ENCODE results near the gene CDCA3.

Gene CDCA3

GRCh38 chr12:6819106-6820030, 31.7 kb downstream of the CDCA3 start:
- H3K27ac Mint-ChIP-seq = no peak overlapping the region
- no peaks in the 10 kb centered on the region for H3K9me3 Mint-ChIP-seq
- no peak overlapping the region for H3K4me3 Mint-ChIP-seq
- DNase-seq (ENCODE audit: low spot score) = no peak
- peaks cover 12% of the 10 kb centered on the region for H3K4me1 Mint-ChIP-seq (ENCODE audit: low read depth)
- peaks cover 48% of the 10 kb centered on the region for H3K36me3 Mint-ChIP-seq (ENCODE audit: low read depth)
- peaks cover 21% of the 10 kb centered on the region for H3K27me3 Mint-ChIP-seq (ENCODE audit: low read depth)

GRCh38 chr12:6818645-6819044, 32.4 kb downstream of the CDCA3 start:
- H3K4me3 Mint-ChIP-seq = no peak overlapping the region

DNA sequence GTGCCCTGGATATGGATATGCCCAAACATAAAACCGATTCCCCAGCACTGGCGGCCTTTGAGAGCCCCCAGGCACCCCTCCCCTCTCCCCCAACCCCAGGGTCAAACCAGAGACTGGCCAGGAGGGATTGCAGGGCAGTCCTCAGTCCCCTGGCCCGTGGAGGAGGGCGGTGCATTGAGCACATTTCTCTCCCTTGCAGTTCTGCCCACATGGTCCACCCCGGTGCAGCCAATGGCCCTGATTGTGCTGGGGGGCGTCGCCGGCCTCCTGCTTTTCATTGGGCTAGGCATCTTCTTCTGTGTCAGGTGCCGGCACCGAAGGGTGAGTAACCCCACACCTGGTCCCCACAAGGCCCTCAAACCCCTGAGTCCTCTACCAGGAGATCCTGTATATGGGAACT, 32.9 kb downstream of the CDCA3 start:
- H3K27me3 Mint-ChIP-seq (ENCODE audit: low read depth) = peaks cover 14% of the 10 kb centered on the region
- no peak overlapping the region for H3K27ac Mint-ChIP-seq
- no peak for DNase-seq (ENCODE audit: low spot score)
- peaks cover 52% of the 10 kb centered on the region for H3K36me3 Mint-ChIP-seq (ENCODE audit: low read depth)
- H3K4me3 Mint-ChIP-seq = no peak overlapping the region
- H3K9me3 Mint-ChIP-seq = no peaks in the 10 kb centered on the region
- peaks cover 12% of the 10 kb centered on the region for H3K4me1 Mint-ChIP-seq (ENCODE audit: low read depth)

More at GRCh38 chr12:6818645-6819044, 32.4 kb downstream of the CDCA3 start:
- peaks cover 52% of the 10 kb centered on the region for H3K36me3 Mint-ChIP-seq (ENCODE audit: low read depth)
- H3K9me3 Mint-ChIP-seq = no peaks in the 10 kb centered on the region
- DNase-seq (ENCODE audit: low spot score) = no peak
- peaks cover 12% of the 10 kb centered on the region for H3K4me1 Mint-ChIP-seq (ENCODE audit: low read depth)
- H3K27me3 Mint-ChIP-seq (ENCODE audit: low read depth) = peaks cover 16% of the 10 kb centered on the region
- H3K27ac Mint-ChIP-seq = no peak overlapping the region

- peaks cover 12% of the 10 kb centered on the region for H3K4me1 Mint-ChIP-seq (ENCODE audit: low read depth)
- peaks cover 9% of the 10 kb centered on the region for H3K27me3 Mint-ChIP-seq (ENCODE audit: low read depth)
- H3K27ac Mint-ChIP-seq = no peak overlapping the region
- no peaks in the 10 kb centered on the region for H3K9me3 Mint-ChIP-seq
- H3K4me3 Mint-ChIP-seq = no peak overlapping the region
- peaks cover 52% of the 10 kb centered on the region for H3K36me3 Mint-ChIP-seq (ENCODE audit: low read depth)
- no peak for DNase-seq (ENCODE audit: low spot score)
Observed at GRCh38 chr12:6817662-6818157, 33.4 kb downstream of the CDCA3 start.

DNA sequence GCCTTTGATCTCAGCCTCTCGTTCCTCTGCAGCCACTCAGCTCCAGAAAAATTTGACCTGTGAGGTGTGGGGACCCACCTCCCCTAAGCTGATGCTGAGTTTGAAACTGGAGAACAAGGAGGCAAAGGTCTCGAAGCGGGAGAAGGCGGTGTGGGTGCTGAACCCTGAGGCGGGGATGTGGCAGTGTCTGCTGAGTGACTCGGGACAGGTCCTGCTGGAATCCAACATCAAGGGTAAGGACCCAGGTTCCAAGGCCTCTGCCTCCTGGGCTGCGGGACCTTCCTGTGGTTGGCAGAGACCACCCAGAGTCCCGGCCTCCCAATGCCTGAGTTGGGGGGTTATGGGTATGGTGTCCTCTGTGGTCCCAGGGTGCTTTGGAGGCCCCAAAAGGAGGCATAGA, 34.0 kb downstream of the CDCA3 start:
- H3K9me3 Mint-ChIP-seq = no peaks in the 10 kb centered on the region
- no peak overlapping the region for H3K4me3 Mint-ChIP-seq
- peaks cover 12% of the 10 kb centered on the region for H3K4me1 Mint-ChIP-seq (ENCODE audit: low read depth)
- peaks cover 4% of the 10 kb centered on the region for H3K27me3 Mint-ChIP-seq (ENCODE audit: low read depth)
- peaks cover 54% of the 10 kb centered on the region for H3K36me3 Mint-ChIP-seq (ENCODE audit: low read depth)
- no peak for DNase-seq (ENCODE audit: low spot score)
- peak overlapping the region; percentile 23 for H3K27ac Mint-ChIP-seq

DNA sequence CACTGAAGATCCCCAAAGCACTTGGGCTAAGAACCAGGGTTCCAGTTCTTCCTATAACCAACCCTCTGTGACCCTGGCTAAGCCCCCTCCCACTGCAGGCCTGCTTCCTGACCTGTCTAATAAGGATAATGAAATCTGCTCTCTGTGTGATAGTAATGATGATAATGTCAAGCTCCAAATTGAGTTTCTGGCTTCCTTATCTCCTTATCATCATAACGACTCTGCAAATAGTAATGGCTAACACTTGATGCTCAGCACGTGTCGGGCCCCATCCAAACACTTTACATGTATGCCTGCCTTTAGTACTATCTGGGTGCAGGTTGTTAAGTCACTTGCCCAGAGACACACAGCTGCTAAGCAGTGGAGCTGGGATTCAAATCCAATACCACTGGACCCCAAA, 34.5 kb downstream of the CDCA3 start:
- Mint-ChIP-seq H3K4me1 (ENCODE audit: low read depth) (peaks cover 9% of the 10 kb centered on the region), H3K27ac (peak overlapping the region; percentile 23), H3K4me3 (no peak overlapping the region), H3K36me3 (ENCODE audit: low read depth) (peaks cover 54% of the 10 kb centered on the region), H3K9me3 (no peaks in the 10 kb centered on the region), H3K27me3 (ENCODE audit: low read depth) (no peaks in the 10 kb centered on the region)
- no peak for DNase-seq (ENCODE audit: low spot score)

- DNase-seq (ENCODE audit: low spot score) = no peak
- Mint-ChIP-seq H3K27me3 (ENCODE audit: low read depth) (no peaks in the 10 kb centered on the region), H3K4me1 (ENCODE audit: low read depth) (peaks cover 11% of the 10 kb centered on the region), H3K27ac (no peak overlapping the region), H3K9me3 (no peaks in the 10 kb centered on the region), H3K4me3 (no peak overlapping the region), H3K36me3 (ENCODE audit: low read depth) (peaks cover 54% of the 10 kb centered on the region)
Observed at GRCh38 chr12:6813363-6813762, 37.7 kb downstream of the CDCA3 start.

GRCh38 chr12:6810758-6811157, 40.3 kb downstream of the CDCA3 start:
- peaks cover 39% of the 10 kb centered on the region for H3K36me3 Mint-ChIP-seq (ENCODE audit: low read depth)
- H3K27me3 Mint-ChIP-seq (ENCODE audit: low read depth) = no peaks in the 10 kb centered on the region
- DNase-seq (ENCODE audit: low spot score) = no peak
- H3K9me3 Mint-ChIP-seq = no peaks in the 10 kb centered on the region
- H3K4me3 Mint-ChIP-seq = no peak overlapping the region
- H3K4me1 Mint-ChIP-seq (ENCODE audit: low read depth) = peaks cover 11% of the 10 kb centered on the region
- H3K27ac Mint-ChIP-seq = peak overlapping the region; percentile 58

DNA sequence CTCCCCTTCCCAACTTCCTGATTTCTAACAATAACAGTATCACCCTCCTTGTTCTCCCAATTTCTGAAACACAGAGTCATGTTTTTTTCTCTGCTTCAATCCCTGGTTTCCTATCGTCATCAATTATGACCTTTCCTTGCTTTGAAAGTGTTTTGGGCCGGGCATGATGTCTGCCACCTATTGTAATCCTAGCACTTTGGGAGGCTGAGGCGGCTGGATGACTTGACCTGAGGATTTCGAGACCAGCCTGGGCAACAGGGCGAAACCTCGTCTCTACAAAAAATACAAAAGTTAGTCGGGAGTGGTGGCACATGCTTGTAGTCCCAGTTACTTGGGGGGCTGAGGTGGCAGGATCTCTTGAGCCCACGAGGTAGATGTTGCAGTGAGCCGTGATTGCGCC, 42.0 kb downstream of the CDCA3 start:
- peaks cover 32% of the 10 kb centered on the region for H3K36me3 Mint-ChIP-seq (ENCODE audit: low read depth)
- no peak overlapping the region for H3K4me3 Mint-ChIP-seq
- H3K9me3 Mint-ChIP-seq = peaks cover 2% of the 10 kb centered on the region
- DNase-seq (ENCODE audit: low spot score) = no peak
- H3K27ac Mint-ChIP-seq = no peak overlapping the region
- H3K27me3 Mint-ChIP-seq (ENCODE audit: low read depth) = no peaks in the 10 kb centered on the region
- peaks cover 11% of the 10 kb centered on the region for H3K4me1 Mint-ChIP-seq (ENCODE audit: low read depth)

GRCh38 chr12:6807170-6807569, 43.9 kb downstream of the CDCA3 start:
- Mint-ChIP-seq H3K36me3 (ENCODE audit: low read depth) (peaks cover 43% of the 10 kb centered on the region), H3K4me3 (no peak overlapping the region), H3K27ac (no peak overlapping the region), H3K27me3 (ENCODE audit: low read depth) (no peaks in the 10 kb centered on the region), H3K9me3 (peaks cover 3% of the 10 kb centered on the region), H3K4me1 (ENCODE audit: low read depth) (peaks cover 11% of the 10 kb centered on the region)
- DNase-seq (ENCODE audit: low spot score) = no peak

- peaks cover 60% of the 10 kb centered on the region for H3K36me3 Mint-ChIP-seq (ENCODE audit: low read depth)
- H3K4me1 Mint-ChIP-seq (ENCODE audit: low read depth) = peaks cover 24% of the 10 kb centered on the region
- no peak overlapping the region for H3K27ac Mint-ChIP-seq
- H3K9me3 Mint-ChIP-seq = peaks cover 2% of the 10 kb centered on the region
- DNase-seq (ENCODE audit: low spot score) = no peak
- no peak overlapping the region for H3K4me3 Mint-ChIP-seq
- no peaks in the 10 kb centered on the region for H3K27me3 Mint-ChIP-seq (ENCODE audit: low read depth)
Observed at GRCh38 chr12:6799147-6799546, 51.9 kb downstream of the CDCA3 start.
